HEK293 (cell line): ENCODE measurements around the gene GNB1L.
A peak's percentile ranks its signal among the peaks of the same experiment; 100 is the strongest.

Experiments used
- CTCF ChIA-PET: fragments of 350-600 bp; formaldehyde crosslinking; extraction: SDS; loops from one replicate; lab custom pipeline; 2021; ENCODE audit warnings: antibody characterized with exemption; lab: Yijun Ruan, JAX
- POLR2A ChIA-PET: fragments of 300-600 bp; formaldehyde crosslinking; extraction: SDS; loops from one replicate; lab custom pipeline; 2020; ENCODE audit warnings: antibody characterized with exemption, inconsistent platforms; lab: Yijun Ruan, JAX
- H3K27ac ChIP-seq: fragments of 200-500 bp; sonication (Bioruptor generic); 2 replicates; pipeline ENCODE4 v1.5.1; 2014; ENCODE audit warnings: low read depth, low read length, control low read depth, inconsistent platforms; ENCODE audit errors: extremely low read depth
- H3K36me3 ChIP-seq, 2 experiments: fragments of 200-500 bp in 1 of 2; sonication (Bioruptor generic) in 1 of 2; 1 replicate in 1 of 2; 2 replicates in 1 of 2; pipeline ENCODE4 v1.5.1; 2014 to 2017; ENCODE audit warnings: inconsistent platforms in 2 of 2, low read length in 2 of 2; ENCODE audit not compliant: control insufficient read depth in 2 of 2, insufficient read depth in 1 of 2
- H3K4me1 ChIP-seq: fragments of 200-500 bp; sonication (Bioruptor generic); 2 replicates; pipeline ENCODE4 v1.5.1; 2014; ENCODE audit warnings: mild to moderate bottlenecking, low read length, inconsistent platforms; ENCODE audit not compliant: control insufficient read depth, insufficient read depth
- H3K4me3 ChIP-seq: 2 replicates; pipeline ENCODE4 v1.5.1; 2011; ENCODE audit warnings: low read depth, mild to moderate bottlenecking, control low read depth, low read length, moderate library complexity
- H3K9me3 ChIP-seq: fragments of 200-500 bp; sonication (Bioruptor generic); 2 replicates; pipeline ENCODE4 v1.5.1; 2014; ENCODE audit warnings: low read depth, low read length, inconsistent platforms; ENCODE audit not compliant: control insufficient read depth, insufficient read depth
- BCL11B ChIP-seq: fragments of 450-650 bp; formaldehyde crosslinking; IDR thresholded peaks from 2 replicates; pipeline ENCODE4 v1.5.1; 2016; ENCODE audit warnings: low read depth, missing biosample characterization, missing genetic modification characterization
- GLIS2 ChIP-seq: fragments of 450-650 bp; formaldehyde crosslinking; IDR thresholded peaks from 2 replicates; pipeline ENCODE4 v1.5.1; 2016; ENCODE audit warnings: missing biosample characterization, missing genetic modification characterization
- REST ChIP-seq: fragments of 450-650 bp; formaldehyde crosslinking; IDR thresholded peaks from 2 replicates; pipeline ENCODE4 v1.5.1; 2016; ENCODE audit warnings: missing biosample characterization, missing genetic modification characterization
- ZIC2 ChIP-seq: fragments of 450-650 bp; formaldehyde crosslinking; IDR thresholded peaks from 2 replicates; pipeline ENCODE4 v1.5.1; 2016; ENCODE audit warnings: missing biosample characterization, missing genetic modification characterization
- ZNF138 ChIP-seq: fragments of 450-650 bp; formaldehyde crosslinking; IDR thresholded peaks from 2 replicates; pipeline ENCODE4 v1.5.1; 2016; ENCODE audit warnings: missing biosample characterization, missing genetic modification characterization, borderline replicate concordance
- ZNF280D ChIP-seq: fragments of 450-650 bp; formaldehyde crosslinking; IDR thresholded peaks from 2 replicates; pipeline ENCODE4 v1.5.1; 2016; ENCODE audit warnings: missing biosample characterization, missing genetic modification characterization
- ZNF341 ChIP-seq: fragments of 450-650 bp; formaldehyde crosslinking; IDR thresholded peaks from 2 replicates; pipeline ENCODE4; 2016; ENCODE audit warnings: low read depth, missing biosample characterization, missing genetic modification characterization
- ZNF426 ChIP-seq: fragments of 450-650 bp; formaldehyde crosslinking; IDR thresholded peaks from 2 replicates; pipeline ENCODE4 v1.5.1; 2017; ENCODE audit warnings: missing biosample characterization, missing genetic modification characterization, mild to moderate bottlenecking, inconsistent platforms, moderate library complexity
- ZNF433 ChIP-seq: fragments of 450-650 bp; formaldehyde crosslinking; IDR thresholded peaks from 2 replicates; pipeline ENCODE4 v1.5.1; 2016; ENCODE audit warnings: missing biosample characterization, missing genetic modification characterization, low read depth
- ZNF48 ChIP-seq: fragments of 450-650 bp; formaldehyde crosslinking; IDR thresholded peaks from 2 replicates; pipeline ENCODE4 v1.5.1; 2016; ENCODE audit warnings: missing biosample characterization, missing genetic modification characterization
- ZNF792 ChIP-seq: fragments of 450-650 bp; formaldehyde crosslinking; IDR thresholded peaks from 2 replicates; pipeline ENCODE4 v1.5.1; 2016; ENCODE audit warnings: missing biosample characterization, missing genetic modification characterization
- ZSCAN4 ChIP-seq: fragments of 450-650 bp; formaldehyde crosslinking; IDR thresholded peaks from 2 replicates; pipeline ENCODE4 v1.5.1; 2017; ENCODE audit warnings: missing biosample characterization, missing genetic modification characterization
- TF ChIP-seq, protein P1 (sequence below): fragments of 450-650 bp; formaldehyde crosslinking; IDR thresholded peaks from 2 replicates; pipeline ENCODE4 v1.5.1; 2016; ENCODE audit warnings: missing biosample characterization, missing genetic modification characterization

The GNB1L gene

DNA sequence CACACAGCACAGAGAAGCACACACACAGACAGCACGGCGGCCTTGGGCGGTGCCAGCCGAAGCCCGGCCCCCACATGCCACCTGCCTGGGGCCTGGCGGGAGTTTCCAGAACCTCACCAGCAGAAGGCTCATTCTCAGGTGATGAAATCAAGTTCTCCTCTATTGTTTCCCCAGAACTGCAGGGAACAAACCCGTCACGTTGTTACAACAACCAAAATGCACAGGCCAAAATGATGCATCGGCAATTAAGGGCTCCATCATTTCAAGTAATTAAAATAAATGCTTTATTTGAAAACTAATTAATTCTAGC, 30.8 kb downstream of the GNB1L start (continued):
- TF ChIP-seq ZNF426 (no peak), BCL11B (no peak), ZNF433 (no peak)

- Histone ChIP-seq H3K36me3 (peaks cover 0 to 9% of the 10 kb centered on the region in 2 experiments; a peak in 1 of 3 replicates), H3K9me3 (no peaks in the 10 kb centered on the region), H3K4me3 (no peak overlapping the region), H3K4me1 (no peaks in the 10 kb centered on the region), H3K27ac (no peak overlapping the region)
- POLR2A ChIA-PET = no interaction called here
- CTCF ChIA-PET = interaction anchor here (0.6 kb wide), 1 partner anchor 45 kb away, joined by 3 read pairs; no protein-coding TSS in a partner anchor
- TF ChIP-seq ZNF792 (tag by site-specific recombination) (no peak), ZSCAN4 (tag by site-specific recombination) (peak; percentile 87)
- TF ChIP-seq, all 188 proteins: peak for 1
Measured at GRCh38 chr22:19823191-19823901, 31.3 kb downstream of the GNB1L start.

DNA sequence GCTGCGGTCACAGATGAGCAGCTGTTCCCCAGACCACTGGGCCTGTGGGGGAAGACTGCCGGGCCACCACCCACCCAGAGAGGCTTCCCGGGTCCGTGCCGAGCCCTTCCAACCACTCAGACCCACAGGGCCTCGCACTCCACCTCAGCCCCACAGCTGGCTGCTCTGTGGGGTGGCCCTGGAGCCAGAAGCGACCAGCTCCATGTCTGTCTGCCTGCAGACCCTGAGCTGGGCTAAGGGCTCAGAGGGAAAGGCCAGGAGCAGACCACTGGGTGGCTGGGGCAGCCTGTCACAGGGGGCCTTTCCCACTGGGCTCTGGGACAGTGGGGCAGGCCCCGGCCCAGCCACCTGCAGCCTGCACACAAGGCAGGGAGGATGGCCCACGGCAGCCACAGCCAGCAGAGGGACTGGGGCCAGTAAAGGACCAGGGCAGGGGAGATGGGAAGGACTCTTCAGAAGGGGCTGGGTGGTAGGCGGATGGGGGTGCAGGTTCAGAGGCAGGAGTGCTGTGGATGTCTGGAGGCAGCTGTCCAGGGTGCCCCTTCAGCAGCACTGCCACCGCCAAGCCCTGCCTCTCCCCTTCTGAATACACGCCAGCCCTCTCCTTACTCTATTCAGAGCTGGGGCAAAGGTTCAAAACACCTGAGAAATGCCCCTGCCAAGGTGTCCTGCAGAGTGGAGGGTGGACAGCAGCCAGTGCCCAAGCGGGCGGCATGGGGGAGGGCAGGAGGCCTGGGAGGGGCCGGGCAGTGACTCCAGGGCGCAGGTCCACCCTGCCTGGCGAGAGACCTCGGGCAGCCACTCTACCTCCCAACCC, 32.2 kb downstream of the GNB1L start:
- TF ChIP-seq REST = peak; percentile 75
- peak; percentile 24; the same call in 1 of the 2 replicates for TF ChIP-seq GLIS2
- TF ChIP-seq, protein P1, sequence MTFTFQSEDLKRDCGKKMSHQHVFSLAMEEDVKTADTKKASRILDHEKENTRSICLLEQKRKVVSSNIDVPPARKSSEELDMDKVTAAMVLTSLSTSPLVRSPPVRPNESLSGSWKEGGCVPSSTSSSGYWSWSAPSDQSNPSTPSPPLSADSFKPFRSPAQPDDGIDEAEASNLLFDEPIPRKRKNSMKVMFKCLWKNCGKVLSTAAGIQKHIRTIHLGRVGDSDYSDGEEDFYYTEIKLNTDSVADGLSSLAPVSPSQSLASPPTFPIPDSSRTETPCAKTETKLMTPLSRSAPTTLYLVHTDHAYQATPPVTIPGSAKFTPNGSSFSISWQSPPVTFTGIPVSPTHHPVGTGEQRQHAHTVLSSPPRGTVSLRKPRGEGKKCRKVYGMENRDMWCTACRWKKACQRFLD (tag by site-specific recombination) = no peak
- no peak for TF ChIP-seq ZNF138 (tag by site-specific recombination)
- TF ChIP-seq ZNF280D (tag by site-specific recombination) = no peak
- no peak for TF ChIP-seq ZNF48 (tag by site-specific recombination)
- TF ChIP-seq ZIC2 (tag by site-specific recombination) = peak; percentile 49
- TF ChIP-seq ZNF341 (tag by site-specific recombination) = no peak
- Histone ChIP-seq H3K4me1 (no peaks in the 10 kb centered on the region), H3K4me3 (no peak overlapping the region), H3K9me3 (no peaks in the 10 kb centered on the region), H3K27ac (no peak overlapping the region), H3K36me3 (peaks cover 0 to 9% of the 10 kb centered on the region in 2 experiments; a peak in 1 of 3 replicates)
- ChIA-PET CTCF (interaction anchor here (0.6 to 0.8 kb wide), 2 partner anchors 44 to 76 kb away, joined by 3 to 5 read pairs; no protein-coding TSS in a partner anchor), POLR2A (no interaction called here)
